ENCODE measurements around the gene COX6A1. TPM values are rescaled to one million over a fixed set of nuclear protein-coding genes. Genes with fewer than 3 reads are reported as not detected.
"Not testable (repeated sequence)": the region's sequence is repeated elsewhere in the genome, so short reads cannot be mapped to it uniquely, and the experiment has no call there.

The COX6A1 gene
- total and polyA plus RNA-seq, 5 experiments from 2014 or later: 131 to 799 (median 683) TPM

GRCh38 chr12:120470150-120470784 is 32.4 kb downstream of the COX6A1 start:
- peak overlapping the region in 8 of 10 donors; percentile 77 to 93 (median 86) for H3K27ac Mint-ChIP-seq
- peaks cover 0 to 24% (median 2%) of the 10 kb centered on the region in 3 donors for H3K36me3 Mint-ChIP-seq
- no peaks in the 10 kb centered on the region for H3K27me3 Mint-ChIP-seq
- peak overlapping the region; percentile 86 to 95 (median 92) for H3K4me3 Mint-ChIP-seq
- H3K4me1 Mint-ChIP-seq: peaks cover 6 to 58% (median 52%) of the 10 kb centered on the region in 4 donors
- peak; percentile 20 for ATAC-seq
- POLR2A ChIA-PET: interaction anchor here (0.5 to 5.4 kb wide), 10 partner anchors 19 to 178 kb away, joined by 3 to 52 read pairs (median 5); partner anchors contain the start of genes COQ5, DYNLL1, GATC and POP5
- H3K9me3 Mint-ChIP-seq: no peaks in the 10 kb centered on the region
- DNase-seq: no peak

DNA sequence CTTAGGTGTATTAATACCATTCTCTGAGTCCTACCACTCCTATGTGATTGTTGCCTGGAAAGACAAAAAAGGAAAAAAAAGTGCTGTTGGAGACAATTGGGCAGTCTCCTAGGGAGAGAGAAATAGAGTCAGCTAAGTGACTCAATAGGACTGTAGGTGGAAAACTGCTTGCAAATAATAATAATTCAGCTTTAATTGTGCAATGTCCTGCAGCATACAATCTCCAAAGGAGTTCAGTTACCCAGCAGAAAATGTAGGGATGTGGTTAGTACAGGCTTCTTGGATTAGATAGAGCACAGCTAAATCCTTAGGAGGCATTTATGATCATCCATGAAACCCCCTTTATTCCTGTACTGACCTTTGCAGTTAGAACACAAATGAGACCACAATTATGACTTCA is 34.6 kb downstream of the COX6A1 start:
- no peak for DNase-seq
- ATAC-seq: no peak
- peaks cover 0 to 3% (median 0%) of the 10 kb centered on the region in 3 donors for H3K36me3 Mint-ChIP-seq
- no peak overlapping the region for H3K27ac Mint-ChIP-seq
- H3K4me3 Mint-ChIP-seq: no peak overlapping the region
- POLR2A ChIA-PET: no interaction called here
- no peaks in the 10 kb centered on the region for H3K27me3 Mint-ChIP-seq
- peaks cover 5 to 38% (median 32%) of the 10 kb centered on the region in 4 donors for H3K4me1 Mint-ChIP-seq
- H3K9me3 Mint-ChIP-seq: no peaks in the 10 kb centered on the region

- H3K4me1 Mint-ChIP-seq: peaks cover 4 to 29% (median 21%) of the 10 kb centered on the region in 4 donors
- H3K27me3 Mint-ChIP-seq: no peaks in the 10 kb centered on the region
- DNase-seq (no peak), ATAC-seq (no peak)
- no peak overlapping the region for H3K4me3 Mint-ChIP-seq
- no peaks in the 10 kb centered on the region for H3K36me3 Mint-ChIP-seq
- POLR2A ChIA-PET: no interaction called here
- H3K9me3 Mint-ChIP-seq: no peaks in the 10 kb centered on the region
- H3K27ac Mint-ChIP-seq: peak overlapping the region in 1 of 10 donors; percentile 53
Observed at GRCh38 chr12:120473807-120474615, 36.1 kb downstream of the COX6A1 start.

DNA sequence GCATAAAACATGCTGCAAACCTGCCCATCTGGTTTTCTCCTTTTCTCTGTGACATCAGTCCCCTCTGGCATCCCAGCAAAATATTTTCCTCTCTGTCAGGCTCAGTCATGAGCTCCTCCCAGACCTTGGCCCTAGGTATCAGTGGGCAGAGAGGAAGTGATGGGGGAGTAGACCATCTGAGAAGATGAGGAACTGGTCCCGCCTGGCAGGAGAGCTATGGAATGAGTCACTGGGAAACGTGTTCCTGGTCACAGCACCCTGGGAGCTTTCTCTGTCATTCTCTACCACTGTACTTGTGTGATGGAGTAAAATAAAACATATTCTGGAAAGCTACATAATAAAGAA is 36.7 kb downstream of the COX6A1 start:
- DNase-seq (no peak), ATAC-seq (no peak)
- H3K9me3 Mint-ChIP-seq: no peaks in the 10 kb centered on the region
- H3K4me1 Mint-ChIP-seq: peaks cover 4 to 31% (median 22%) of the 10 kb centered on the region in 4 donors
- no peaks in the 10 kb centered on the region for H3K27me3 Mint-ChIP-seq
- POLR2A ChIA-PET: no interaction called here
- no peaks in the 10 kb centered on the region for H3K36me3 Mint-ChIP-seq
- no peak overlapping the region for H3K4me3 Mint-ChIP-seq
- peak overlapping the region in 1 of 10 donors; percentile 53 for H3K27ac Mint-ChIP-seq

- ATAC-seq: no peak
- no peaks in the 10 kb centered on the region for H3K27me3 Mint-ChIP-seq
- H3K4me3 Mint-ChIP-seq: no peak overlapping the region
- peaks cover 2 to 33% (median 18%) of the 10 kb centered on the region in 4 donors for H3K4me1 Mint-ChIP-seq
- no peaks in the 10 kb centered on the region for H3K36me3 Mint-ChIP-seq
- no peaks in the 10 kb centered on the region for H3K9me3 Mint-ChIP-seq
- POLR2A ChIA-PET: no interaction called here
- no peak for DNase-seq
- peak overlapping the region in 1 of 10 donors; percentile 38 for H3K27ac Mint-ChIP-seq
Observed at GRCh38 chr12:120475643-120476042, 37.7 kb downstream of the COX6A1 start.

GRCh38 chr12:120479458-120479857 is 41.5 kb downstream of the COX6A1 start:
- Mint-ChIP-seq H3K27me3 (no peaks in the 10 kb centered on the region), H3K4me3 (peak overlapping the region in 1 of 10 donors; percentile 41), H3K4me1 (peaks cover 0 to 33% (median 10%) of the 10 kb centered on the region in 4 donors), H3K9me3 (no peaks in the 10 kb centered on the region), H3K36me3 (peaks cover 0 to 2% (median 0%) of the 10 kb centered on the region in 3 donors), H3K27ac (peak overlapping the region in 2 of 10 donors; percentile 86 to 87)
- ATAC-seq (no peak), DNase-seq (no peak)
- POLR2A ChIA-PET: interaction anchor here (0.6 kb wide), 1 partner anchor 31 kb away, joined by 3 read pairs; no protein-coding TSS in a partner anchor

- Mint-ChIP-seq H3K4me1 (peaks cover 0 to 33% (median 8%) of the 10 kb centered on the region in 4 donors), H3K27me3 (no peaks in the 10 kb centered on the region), H3K27ac (peak overlapping the region in 3 of 10 donors; percentile 54 to 87 (median 86)), H3K36me3 (peaks cover 0 to 2% (median 0%) of the 10 kb centered on the region in 3 donors), H3K9me3 (no peaks in the 10 kb centered on the region), H3K4me3 (peak overlapping the region in 1 of 10 donors; percentile 41)
- no peak for DNase-seq
- no peak for ATAC-seq
- POLR2A ChIA-PET: interaction anchor here (0.6 kb wide), 1 partner anchor 244 kb away, joined by 6 read pairs; no protein-coding TSS in a partner anchor
Observed at GRCh38 chr12:120480211-120480610, 42.3 kb downstream of the COX6A1 start.

- peaks cover 0 to 32% (median 8%) of the 10 kb centered on the region in 4 donors for H3K4me1 Mint-ChIP-seq
- no peak for ATAC-seq
- H3K27ac Mint-ChIP-seq: peak overlapping the region in 4 of 10 donors; percentile 39 to 95 (median 70)
- peak in 1 of 10 donors; percentile 36 for DNase-seq
- peak overlapping the region in 3 of 10 donors; percentile 28 to 72 (median 43) for H3K4me3 Mint-ChIP-seq
- H3K9me3 Mint-ChIP-seq: no peaks in the 10 kb centered on the region
- POLR2A ChIA-PET: interaction anchor here (0.7 kb wide), 1 partner anchor 11 kb away, joined by 5 read pairs; no protein-coding TSS in a partner anchor
- H3K36me3 Mint-ChIP-seq: peaks cover 0 to 2% (median 0%) of the 10 kb centered on the region in 3 donors
- H3K27me3 Mint-ChIP-seq: no peaks in the 10 kb centered on the region
Observed at GRCh38 chr12:120481022-120481767, 43.3 kb downstream of the COX6A1 start.

GRCh38 chr12:120483621-120484020 is 45.7 kb downstream of the COX6A1 start:
- H3K4me3 Mint-ChIP-seq: no peak overlapping the region
- H3K9me3 Mint-ChIP-seq: no peaks in the 10 kb centered on the region
- ATAC-seq (no peak), DNase-seq (no peak)
- no peaks in the 10 kb centered on the region for H3K27me3 Mint-ChIP-seq
- H3K36me3 Mint-ChIP-seq: peaks cover 0 to 2% (median 2%) of the 10 kb centered on the region in 3 donors
- POLR2A ChIA-PET: no interaction called here
- peaks cover 0 to 28% (median 10%) of the 10 kb centered on the region in 4 donors for H3K4me1 Mint-ChIP-seq
- peak overlapping the region in 3 of 10 donors; percentile 0 to 32 (median 19) for H3K27ac Mint-ChIP-seq

DNA sequence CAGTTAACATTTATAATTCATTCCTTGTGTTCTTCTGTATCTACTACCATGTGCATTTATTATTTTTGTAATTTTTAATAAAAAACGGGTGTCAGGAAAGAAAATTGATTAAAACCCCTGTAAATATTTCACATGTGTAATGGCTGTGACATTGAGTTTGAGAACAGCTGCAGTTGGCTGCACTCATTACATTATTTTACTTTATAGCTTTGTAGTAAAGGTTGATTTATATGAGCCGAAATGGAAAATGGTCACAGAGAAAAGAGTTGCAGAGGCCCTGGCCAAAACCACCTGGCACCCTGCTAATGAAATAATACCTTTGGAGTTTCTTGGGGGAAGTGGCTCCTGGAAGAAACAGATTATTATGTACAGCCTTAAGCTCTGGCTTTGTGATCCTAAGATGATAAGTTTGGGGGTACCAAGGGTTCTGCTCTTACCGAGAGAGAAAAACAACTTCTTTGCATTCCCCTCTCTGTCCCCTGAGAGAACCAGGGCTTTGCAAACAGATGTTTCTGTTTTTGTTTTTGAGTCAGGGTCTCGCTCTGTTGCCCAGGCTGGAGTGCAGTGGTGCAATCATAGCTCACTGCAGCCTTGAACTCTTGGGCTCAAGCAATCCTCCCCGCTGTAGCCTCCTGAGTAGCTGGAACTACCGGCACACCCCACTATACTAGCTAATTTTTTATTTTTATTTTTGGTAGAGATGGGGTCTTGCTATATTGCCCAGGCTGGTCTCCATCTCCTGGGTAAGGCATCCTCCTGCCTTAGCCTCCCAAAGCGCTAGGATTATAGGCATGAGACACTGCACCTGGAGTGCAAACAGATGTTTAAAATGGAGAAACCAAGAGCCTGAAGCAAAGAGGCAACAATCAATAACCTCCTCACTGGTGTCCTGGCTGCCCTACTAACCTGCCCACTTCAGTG is 48.3 kb downstream of the COX6A1 start:
- Mint-ChIP-seq H3K27me3 (no peaks in the 10 kb centered on the region), H3K4me3 (no peak overlapping the region), H3K27ac (no peak overlapping the region), H3K36me3 (peaks cover 0 to 2% (median 2%) of the 10 kb centered on the region in 3 donors), H3K4me1 (peaks cover 0 to 12% (median 4%) of the 10 kb centered on the region in 4 donors), H3K9me3 (no peaks in the 10 kb centered on the region)
- DNase-seq (no peak), ATAC-seq (no peak)
- POLR2A ChIA-PET: interaction anchor here (0.6 kb wide), 1 partner anchor 54 kb away, joined by 3 read pairs; no protein-coding TSS in a partner anchor

DNA sequence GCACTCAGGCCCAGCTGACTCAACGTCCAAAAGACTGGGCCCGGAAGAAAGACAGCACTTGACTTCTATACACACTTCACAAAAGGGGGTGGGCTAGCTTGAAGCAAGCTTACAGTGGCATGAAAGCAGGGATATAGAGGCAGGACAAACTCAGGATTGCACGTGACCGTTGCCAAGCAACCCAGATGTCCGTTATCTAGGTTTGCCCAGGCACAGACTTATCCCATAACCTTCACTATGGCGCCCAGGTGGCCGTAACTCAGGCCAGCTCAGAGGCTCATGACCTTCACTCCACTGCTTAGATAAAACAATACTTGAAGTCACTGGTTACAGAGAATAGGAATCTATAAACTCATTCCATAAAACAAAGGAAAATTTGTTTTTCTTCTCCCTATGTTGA is 49.6 kb downstream of the COX6A1 start:
- not testable (repeated sequence) for H3K4me3 Mint-ChIP-seq, DNase-seq, H3K36me3 Mint-ChIP-seq, H3K27me3 Mint-ChIP-seq, H3K4me1 Mint-ChIP-seq, H3K9me3 Mint-ChIP-seq, ATAC-seq, H3K27ac Mint-ChIP-seq
- POLR2A ChIA-PET: interaction anchor here (0.7 kb wide), 1 partner anchor 1374 kb away, joined by 4 read pairs; no protein-coding TSS in a partner anchor
